GM10266 (cell line): Measurements from ENCODE around the gene NAA60.
"Not testable (repeated sequence)": the region's sequence is repeated elsewhere in the genome, so short reads cannot be mapped to it uniquely, and the experiment has no call there.

ENCODE experiments used
- DNase-seq: peaks from one replicate; pipeline ENCODE4 v3.0.0; 2012; ENCODE audit errors: extremely low spot score
- TF ChIP-seq, protein P1 (sequence below): IDR thresholded peaks from 2 replicates; pipeline ENCODE4 v1.5.1; 2012; ENCODE audit warnings: mild to moderate bottlenecking, low read depth; ENCODE audit not compliant: control insufficient read depth, insufficient read depth; ENCODE audit errors: missing control alignments

The NAA60 gene

DNA sequence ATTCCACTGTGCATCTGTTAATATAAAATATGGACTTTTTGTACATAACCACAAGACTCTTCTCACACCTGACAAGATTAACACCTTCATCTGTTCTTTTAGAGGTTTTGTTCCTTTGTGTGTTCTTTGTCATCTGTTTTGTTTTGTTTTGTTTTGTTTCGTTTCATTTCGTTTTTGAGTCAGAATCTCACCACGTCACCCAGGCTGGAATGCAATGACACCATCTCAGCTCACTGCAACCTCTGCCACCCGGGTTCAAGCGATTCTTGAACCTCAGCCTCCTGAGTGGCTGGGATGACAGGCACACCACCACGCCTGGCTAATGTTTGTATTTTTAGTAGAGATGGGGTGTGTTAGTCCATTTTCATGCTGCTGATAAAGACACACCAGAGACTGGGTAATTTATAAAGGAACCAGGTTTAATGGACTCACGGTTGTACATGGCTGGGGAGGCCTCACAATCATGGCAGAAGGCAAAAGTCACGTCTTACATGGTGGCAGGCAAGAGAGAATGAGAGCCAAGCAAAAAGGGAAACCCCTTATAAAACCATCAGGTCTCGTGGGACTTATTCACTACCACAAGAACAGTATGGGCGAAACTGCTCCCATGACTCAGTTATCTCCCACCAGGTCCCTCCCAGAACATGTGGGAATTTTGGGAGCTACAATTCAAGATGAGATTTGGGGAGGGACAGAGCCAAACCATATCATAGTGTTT, 29.6 kb downstream of the NAA60 start:
- no peak for DNase-seq
- TF ChIP-seq, protein P1, sequence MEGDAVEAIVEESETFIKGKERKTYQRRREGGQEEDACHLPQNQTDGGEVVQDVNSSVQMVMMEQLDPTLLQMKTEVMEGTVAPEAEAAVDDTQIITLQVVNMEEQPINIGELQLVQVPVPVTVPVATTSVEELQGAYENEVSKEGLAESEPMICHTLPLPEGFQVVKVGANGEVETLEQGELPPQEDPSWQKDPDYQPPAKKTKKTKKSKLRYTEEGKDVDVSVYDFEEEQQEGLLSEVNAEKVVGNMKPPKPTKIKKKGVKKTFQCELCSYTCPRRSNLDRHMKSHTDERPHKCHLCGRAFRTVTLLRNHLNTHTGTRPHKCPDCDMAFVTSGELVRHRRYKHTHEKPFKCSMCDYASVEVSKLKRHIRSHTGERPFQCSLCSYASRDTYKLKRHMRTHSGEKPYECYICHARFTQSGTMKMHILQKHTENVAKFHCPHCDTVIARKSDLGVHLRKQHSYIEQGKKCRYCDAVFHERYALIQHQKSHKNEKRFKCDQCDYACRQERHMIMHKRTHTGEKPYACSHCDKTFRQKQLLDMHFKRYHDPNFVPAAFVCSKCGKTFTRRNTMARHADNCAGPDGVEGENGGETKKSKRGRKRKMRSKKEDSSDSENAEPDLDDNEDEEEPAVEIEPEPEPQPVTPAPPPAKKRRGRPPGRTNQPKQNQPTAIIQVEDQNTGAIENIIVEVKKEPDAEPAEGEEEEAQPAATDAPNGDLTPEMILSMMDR = no peak

- not testable (repeated sequence) for DNase-seq
Observed at GRCh38 chr16:3473596-3473943, 30.1 kb downstream of the NAA60 start.

- no peak for DNase-seq
- TF ChIP-seq, protein P1 = no peak
Observed at GRCh38 chr16:3474136-3474779, 30.8 kb downstream of the NAA60 start.

DNA sequence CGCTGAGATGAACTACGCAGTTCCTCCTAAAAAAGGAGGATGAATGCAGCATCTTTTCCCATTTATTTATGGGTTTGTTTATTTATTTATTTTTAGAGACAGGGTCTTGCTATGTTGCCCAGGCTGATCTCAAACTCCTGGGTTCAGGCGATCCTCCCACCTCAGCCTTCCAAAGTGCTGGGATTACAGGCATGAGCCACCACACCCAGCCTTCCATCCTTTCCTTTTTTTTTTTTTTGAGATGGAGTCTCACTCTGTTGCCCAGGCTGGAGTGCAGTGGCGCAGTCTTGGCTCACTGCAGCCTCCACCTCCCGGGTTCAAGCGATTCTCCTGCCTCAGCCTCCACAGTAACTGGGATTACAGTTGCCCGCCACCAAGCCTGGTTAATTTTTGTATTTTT, 31.4 kb downstream of the NAA60 start:
- not testable (repeated sequence) for DNase-seq

GRCh38 chr16:3475604-3476375, 32.3 kb downstream of the NAA60 start:
- DNase-seq = no peak
- TF ChIP-seq, protein P1 = no peak

GRCh38 chr16:3476409-3476808, 32.9 kb downstream of the NAA60 start:
- TF ChIP-seq, protein P1 = no peak
- DNase-seq = no peak

- DNase-seq = no peak
- TF ChIP-seq, protein P1 = no peak
Observed at GRCh38 chr16:3478242-3478925, 34.9 kb downstream of the NAA60 start.
